K562 (cell line): Measurements from ENCODE around the gene ANKRD23.

ENCODE experiments used
- CTCF ChIP-seq, 3 experiments: IDR thresholded peaks in 2 of 3; conservative IDR thresholded peaks in 1 of 3; 2 replicates each; pipeline ENCODE4 v1.5.1; 2011 to 2012; ENCODE audit warnings: low read length in 3 of 3, mild to moderate bottlenecking in 3 of 3, control low read depth in 2 of 3, improper control_type of control experiment in 1 of 3, inconsistent platforms in 1 of 3, low read depth in 1 of 3, mixed read lengths in 1 of 3, moderate library complexity in 1 of 3; ENCODE audit not compliant: insufficient read depth in 2 of 3
- E2F5 ChIP-seq: sonication (generic); formaldehyde crosslinking; IDR thresholded peaks from 2 replicates; pipeline ENCODE4 v1.8.0; 2022; ENCODE audit warnings: mild to moderate bottlenecking, missing genetic modification reagents
- ELK3 ChIP-seq: fragments of 450-650 bp; formaldehyde crosslinking; IDR thresholded peaks from 2 replicates; pipeline ENCODE4 v1.4.0; 2020; ENCODE audit warnings: mild to moderate bottlenecking
- EP400 ChIP-seq: fragments of 450-650 bp; IDR thresholded peaks from 2 replicates; pipeline ENCODE4 v1.6.1; 2017; ENCODE audit warnings: antibody characterized with exemption, mild to moderate bottlenecking, moderate library complexity
- FOXM1 ChIP-seq, 2 experiments: fragments of 450-650 bp in 1 of 2; sonication (generic) in 1 of 2; formaldehyde crosslinking in 1 of 2; IDR thresholded peaks; 2 replicates each; pipeline versions ENCODE4 v1.6.1 to v1.9.0; 2017 to 2022; ENCODE audit warnings: low read depth in 2 of 2, mild to moderate bottlenecking in 2 of 2, missing genetic modification reagents in 1 of 2, moderate library complexity in 1 of 2
- POLR2AphosphoS5 ChIP-seq: IDR thresholded peaks from 2 replicates; pipeline ENCODE4 v1.6.1; 2011; ENCODE audit warnings: mild to moderate bottlenecking, low read depth, low read length, moderate library complexity; ENCODE audit not compliant: control insufficient read depth, insufficient read depth
- RAD21 ChIP-seq, 2 experiments: fragments of 250-450 bp in 1 of 2; fragments of 450-650 bp in 1 of 2; sonication (Bioruptor Pico) in 1 of 2; formaldehyde crosslinking in 1 of 2; IDR thresholded peaks in 1 of 2; conservative IDR thresholded peaks in 1 of 2; 2 replicates each; pipeline versions ENCODE4 v1.4.0 to v1.8.0; 2020 to 2022; ENCODE audit warnings: mild to moderate bottlenecking in 2 of 2, moderate library complexity in 1 of 2
- SREBF2 ChIP-seq: sonication (generic); formaldehyde crosslinking; IDR thresholded peaks from 2 replicates; pipeline ENCODE4 v1.4.0; 2020; ENCODE audit warnings: mild to moderate bottlenecking, missing genetic modification reagents
- ZBTB8A ChIP-seq: fragments of 450-650 bp; IDR thresholded peaks from 2 replicates; pipeline ENCODE4 v1.6.1; 2018; ENCODE audit warnings: mild to moderate bottlenecking, moderate library complexity; ENCODE audit not compliant: partially characterized antibody
- ZHX1 ChIP-seq: fragments of 150-350 bp; conservative IDR thresholded peaks from 2 replicates; pipeline ENCODE4 v1.6.1; 2014; ENCODE audit warnings: low read length

DNA sequence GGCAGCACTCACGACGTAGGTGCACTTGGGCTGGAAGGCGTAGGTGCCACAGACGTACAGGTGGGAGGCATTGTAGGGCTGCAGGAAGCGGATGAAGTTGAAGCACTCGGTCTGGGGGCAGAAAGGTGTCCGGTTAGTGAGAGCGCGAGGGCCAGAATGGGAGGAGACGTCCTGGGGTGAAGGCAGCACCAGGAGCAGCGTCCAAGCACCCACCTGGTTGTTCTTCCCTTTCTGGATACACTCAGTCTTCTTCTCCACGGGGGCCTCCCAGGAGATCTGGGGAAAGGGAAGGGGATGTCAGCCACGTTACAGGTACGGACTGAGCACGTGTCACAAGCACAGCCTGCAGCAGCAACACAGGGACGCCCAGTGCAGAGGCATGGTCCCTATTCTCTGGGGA lies 21.8 kb upstream of the ANKRD23 start:
- TF ChIP-seq CTCF (IDR thresholded peaks at IDR 0.05 in 2 of 3, conservative IDR thresholded peaks at IDR 0.05 in 1 of 3; ENCODE audit: insufficient read depth in 2 of 3, low read depth in 1 of 3, low read length in 3 of 3) (no peak), SREBF2 (CRISPR knock-in tag) (no peak), E2F5 (no peak), POLR2AphosphoS5 (no peak), ZBTB8A (no peak), FOXM1 (IDR thresholded peaks at IDR 0.05; ENCODE audit: low read depth) (no peak), FOXM1 (CRISPR knock-in tag; IDR thresholded peaks at IDR 0.05; ENCODE audit: low read depth) (no peak), RAD21 (CRISPR knock-in tag; conservative IDR thresholded peaks at IDR 0.05 in 1 of 2, IDR thresholded peaks at IDR 0.05 in 1 of 2) (no peak), ZHX1 (no peak), ELK3 (no peak), EP400 (no peak)
